WERI-Rb-1 (cell line): ENCODE results near the gene CEMP1.

Experiments used
- DNase-seq: peaks from one replicate; pipeline ENCODE4 v3.0.0-alpha.2; 2020
- H3K27ac ChIP-seq: fragments of 250-450 bp; sonication (Bioruptor Pico); 2 replicates; pipeline ENCODE4 v1.5.1; 2020; ENCODE audit warnings: mild to moderate bottlenecking, moderate library complexity
- H3K27me3 ChIP-seq: fragments of 250-450 bp; sonication (Bioruptor Pico); 2 replicates; pipeline ENCODE4 v1.5.1; 2021; ENCODE audit warnings: mild to moderate bottlenecking, low read depth, moderate library complexity; ENCODE audit not compliant: insufficient read depth, severe bottlenecking
- H3K36me3 ChIP-seq: fragments of 250-450 bp; sonication (Bioruptor Pico); 2 replicates; pipeline ENCODE4 v1.5.1; 2020; ENCODE audit warnings: mild to moderate bottlenecking, moderate library complexity
- H3K4me3 ChIP-seq: 2 replicates; pipeline ENCODE4 v1.5.1; 2011; ENCODE audit warnings: low read depth, mild to moderate bottlenecking, control low read depth, low read length
- H3K9me3 ChIP-seq: fragments of 250-450 bp; sonication (Bioruptor Pico); 2 replicates; pipeline ENCODE4 v1.5.1; 2021; ENCODE audit warnings: mild to moderate bottlenecking, moderate library complexity; ENCODE audit not compliant: severe bottlenecking
- CTCF ChIP-seq: IDR thresholded peaks from 2 replicates; pipeline ENCODE4 v1.5.1; 2011; ENCODE audit warnings: low read depth, mild to moderate bottlenecking, control low read depth, inconsistent platforms, low read length

The CEMP1 gene

GRCh38 chr16:2531696-2532493 is 687 bp upstream of the CEMP1 start:
- Histone ChIP-seq H3K36me3 (peaks cover 20% of the 10 kb centered on the region), H3K27me3 (no peaks in the 10 kb centered on the region), H3K27ac (peak overlapping the region; percentile 73), H3K9me3 (no peaks in the 10 kb centered on the region), H3K4me3 (peak overlapping the region; percentile 60)
- peak; percentile 97 for DNase-seq
- TF ChIP-seq CTCF = no peak

- Histone ChIP-seq H3K27me3 (no peaks in the 10 kb centered on the region), H3K4me3 (no peak overlapping the region), H3K27ac (no peak overlapping the region), H3K9me3 (no peaks in the 10 kb centered on the region), H3K36me3 (peaks cover 29% of the 10 kb centered on the region)
- TF ChIP-seq CTCF = no peak
- no peak for DNase-seq
These were observed 434 bp downstream of the CEMP1 start for GRCh38 chr16:2530629-2531318.

GRCh38 chr16:2529961-2530628 is 1.1 kb downstream of the CEMP1 start:
- DNase-seq = no peak
- H3K4me3 ChIP-seq = no peak overlapping the region
- no peak overlapping the region for H3K27ac ChIP-seq
- H3K36me3 ChIP-seq = peaks cover 31% of the 10 kb centered on the region
- H3K9me3 ChIP-seq = no peaks in the 10 kb centered on the region
- no peaks in the 10 kb centered on the region for H3K27me3 ChIP-seq
- TF ChIP-seq CTCF = no peak

GRCh38 chr16:2529061-2529931 is 1.9 kb downstream of the CEMP1 start:
- H3K9me3 ChIP-seq = no peaks in the 10 kb centered on the region
- no peak overlapping the region for H3K4me3 ChIP-seq
- H3K27me3 ChIP-seq = no peaks in the 10 kb centered on the region
- no peak overlapping the region for H3K27ac ChIP-seq
- peaks cover 39% of the 10 kb centered on the region for H3K36me3 ChIP-seq
- 0 out of 2 replicates have a peak, but pooled peaks have one; percentile 27 for TF ChIP-seq CTCF
- no peak for DNase-seq
